Gastrocnemius medialis (tissue), 4 donors: ENCODE measurements around the gene DPP10. TPM values are rescaled to one million over a fixed set of nuclear protein-coding genes. Genes with fewer than 3 reads are reported as not detected.

Experiments used
- ATAC-seq, 2 donors: fragments of 150-250 bp; one replicate each; pipeline ENCODE4 v1.9.1; 2016
- DNase-seq, 2 donors: peaks; one replicate each; pipeline ENCODE4 v3.0.0-alpha.2; 2019
- H3K27ac ChIP-seq, 4 donors: fragments of 200-600 bp; sonication (generic); 1 replicate in 1 of 4; 2 replicates in 3 of 4; pipeline ENCODE4 v1.5.1; 2016 to 2018; ENCODE audit warnings: mild to moderate bottlenecking in 2 of 4, moderate library complexity in 1 of 4
- H3K27me3 ChIP-seq, 3 donors: fragments of 200-600 bp; sonication (generic) in 2 of 3; 1 replicate in 1 of 3; 2 replicates in 2 of 3; pipeline versions ENCODE4 v1.5.1 to v1.6.0; 2016 to 2019; ENCODE audit warnings: mild to moderate bottlenecking in 1 of 3, moderate library complexity in 1 of 3
- H3K36me3 ChIP-seq, 2 donors: fragments of 200-600 bp; sonication (generic) in 1 of 2; one replicate each; pipeline ENCODE4 v1.5.1; 2017 to 2018
- H3K4me1 ChIP-seq, 2 donors: fragments of 200-600 bp; sonication (generic) in 1 of 2; one replicate each; pipeline ENCODE4 v1.5.1; 2016 to 2017; ENCODE audit warnings: mild to moderate bottlenecking in 2 of 2
- H3K4me3 ChIP-seq, 4 donors: fragments of 200-600 bp; sonication (generic) in 3 of 4; 1 replicate in 1 of 4; 2 replicates in 3 of 4; pipeline ENCODE4 v1.5.1; 2016 to 2019; ENCODE audit warnings: mild to moderate bottlenecking in 2 of 4
- H3K9me3 ChIP-seq, 3 donors: fragments of 200-600 bp; sonication (generic) in 2 of 3; 1 replicate in 1 of 3; 2 replicates in 2 of 3; pipeline ENCODE4 v1.5.1; 2016 to 2019
- CTCF ChIP-seq, 5 experiments: fragments of 450-650 bp in 3 of 5; fragments of 200-600 bp in 2 of 5; sonication (generic) in 2 of 5; IDR thresholded peaks in 4 of 5; conservative IDR thresholded peaks in 1 of 5; 1 replicate in 4 of 5; 2 replicates in 1 of 5; pipeline ENCODE4 v1.5.1; 2016 to 2019; ENCODE audit warnings: antibody characterized with exemption in 5 of 5, mild to moderate bottlenecking in 3 of 5, moderate library complexity in 3 of 5
- POLR2A ChIP-seq, 2 donors: fragments of 450-650 bp; IDR thresholded peaks; one replicate each; pipeline ENCODE4 v1.6.1; 2017; ENCODE audit warnings: antibody characterized with exemption in 2 of 2, mild to moderate bottlenecking in 2 of 2, moderate library complexity in 2 of 2
- in situ Hi-C, 4 donors: fragments of 200-750 bp; cut with MboI; loops; one replicate each; pipeline versions ENCODE4 v1.15.0 to v1.8.0; 2017; ENCODE audit warnings: low sequenced_read_pairs in 4 of 4
- intact Hi-C: fragments of 100-400 bp; cut with DNase I; formaldehyde crosslinking; loops from one replicate; pipeline ENCODE4 v1.15.1; 2023; ENCODE audit warnings: low total_unique reads
- total RNA-seq, 4 donors: library from RNA; depleted of rRNA; stranded (reverse); fragments of >200 nt; gene quantifications; one replicate each; pipeline versions ENCODE4 v1.1.0 to v1.2.3, GENCODE V29; 2016

The DPP10 gene
- total RNA-seq, 4 donors from 2014 or later, result not detected

- intact Hi-C loops (no loop called here), in situ Hi-C loops (no loop called here)
- TF ChIP-seq POLR2A (IDR thresholded peaks at IDR 0.05) (no peak), CTCF (IDR thresholded peaks at IDR 0.05 in 4 of 5, conservative IDR thresholded peaks at IDR 0.05 in 1 of 5) (no peak)
- Histone ChIP-seq H3K4me1 (no peaks in the 10 kb centered on the region), H3K9me3 (no peaks in the 10 kb centered on the region), H3K27me3 (no peaks in the 10 kb centered on the region), H3K4me3 (no peak overlapping the region), H3K27ac (no peak overlapping the region), H3K36me3 (no peaks in the 10 kb centered on the region)
- ATAC-seq, result no peak
- no peak for DNase-seq
Observed at GRCh38 chr2:114810092-114810491, 367.7 kb downstream of the DPP10 start.

GRCh38 chr2:114812261-114812660 lies 369.8 kb downstream of the DPP10 start:
- Histone ChIP-seq H3K9me3 (no peaks in the 10 kb centered on the region), H3K27me3 (no peaks in the 10 kb centered on the region), H3K27ac (no peak overlapping the region), H3K4me1 (no peaks in the 10 kb centered on the region), H3K36me3 (no peaks in the 10 kb centered on the region), H3K4me3 (no peak overlapping the region)
- ATAC-seq (no peak), DNase-seq (no peak)
- TF ChIP-seq CTCF (IDR thresholded peaks at IDR 0.05 in 4 of 5, conservative IDR thresholded peaks at IDR 0.05 in 1 of 5), result no peak
- TF ChIP-seq POLR2A (IDR thresholded peaks at IDR 0.05), result no peak
- in situ Hi-C loops, result no loop called here
- intact Hi-C loops, result no loop called here

DNA sequence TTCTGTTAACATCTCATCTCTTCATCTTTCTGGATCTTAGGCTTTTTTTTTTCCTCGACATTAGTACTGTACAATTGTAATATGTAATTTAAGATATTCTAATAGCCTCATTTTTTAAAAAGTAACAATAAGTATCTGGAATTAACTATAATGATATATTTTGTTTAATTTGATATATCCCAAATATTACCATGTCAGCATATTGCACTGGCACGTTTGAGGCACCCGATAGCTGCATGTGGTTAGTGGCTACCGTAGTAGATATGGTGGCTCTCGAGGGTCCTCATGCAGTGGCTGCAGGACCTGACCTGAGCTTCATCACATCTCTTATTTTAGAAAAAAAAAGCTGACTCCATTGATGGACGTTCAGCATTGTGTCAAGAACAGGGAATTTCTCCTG lies 371.9 kb downstream of the DPP10 start:
- in situ Hi-C loops, result no loop called here
- no peak for TF ChIP-seq POLR2A (IDR thresholded peaks at IDR 0.05)
- no peak overlapping the region for H3K27ac ChIP-seq

GRCh38 chr2:114821055-114821454 lies 378.6 kb downstream of the DPP10 start:
- Histone ChIP-seq H3K9me3 (no peaks in the 10 kb centered on the region), H3K27ac (no peak overlapping the region), H3K36me3 (no peaks in the 10 kb centered on the region), H3K4me1 (no peaks in the 10 kb centered on the region), H3K4me3 (no peak overlapping the region), H3K27me3 (no peaks in the 10 kb centered on the region)
- in situ Hi-C loops (no loop called here), intact Hi-C loops (no loop called here)
- no peak for TF ChIP-seq POLR2A (IDR thresholded peaks at IDR 0.05)
- no peak for TF ChIP-seq CTCF (IDR thresholded peaks at IDR 0.05 in 4 of 5, conservative IDR thresholded peaks at IDR 0.05 in 1 of 5)
- DNase-seq (no peak), ATAC-seq (no peak)

More for the DNA sequence above, 371.9 kb downstream of the DPP10 start:
- Histone ChIP-seq H3K36me3 (no peaks in the 10 kb centered on the region), H3K9me3 (no peaks in the 10 kb centered on the region), H3K27me3 (no peaks in the 10 kb centered on the region), H3K4me1 (no peaks in the 10 kb centered on the region), H3K4me3 (no peak overlapping the region)
- intact Hi-C loops, result no loop called here
- no peak for DNase-seq
- ATAC-seq, result no peak

DNA sequence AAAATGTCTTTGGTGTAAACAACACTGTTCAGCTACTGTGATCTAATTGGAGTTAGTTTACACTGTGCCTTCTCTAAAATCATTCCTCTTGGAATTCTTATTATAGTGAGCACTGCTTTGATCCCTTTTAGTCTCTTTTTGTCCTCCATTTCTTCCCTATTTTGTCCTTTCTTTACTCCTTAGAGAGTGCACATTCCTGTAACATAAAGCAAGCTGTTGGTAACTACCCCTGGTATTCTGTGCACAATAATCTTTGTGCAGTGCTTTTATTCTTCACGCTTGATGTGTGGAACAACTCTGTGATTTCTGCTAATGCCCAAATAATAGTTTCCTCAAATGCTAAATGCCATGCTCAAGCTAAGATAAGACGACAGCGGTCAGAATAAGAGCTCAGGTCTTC lies 401.5 kb downstream of the DPP10 start:
- no peak for TF ChIP-seq CTCF (IDR thresholded peaks at IDR 0.05 in 4 of 5, conservative IDR thresholded peaks at IDR 0.05 in 1 of 5)
- no peak for TF ChIP-seq POLR2A (IDR thresholded peaks at IDR 0.05)
- no peaks in the 10 kb centered on the region for H3K27me3 ChIP-seq
- no peak overlapping the region for H3K27ac ChIP-seq
- no peak for DNase-seq
- H3K4me1 ChIP-seq, result no peaks in the 10 kb centered on the region
- no peaks in the 10 kb centered on the region for H3K9me3 ChIP-seq
- no peak for ATAC-seq
- H3K36me3 ChIP-seq, result no peaks in the 10 kb centered on the region
- in situ Hi-C loops, result no loop called here
- intact Hi-C loops, result no loop called here
- no peak overlapping the region for H3K4me3 ChIP-seq
